ENCODE measurements around the gene PPP6R3.
"Not testable (repeated sequence)": the region's sequence is repeated elsewhere in the genome, so short reads cannot be mapped to it uniquely, and the experiment has no call there.

Gene PPP6R3

GRCh38 chr11:68424101-68424632, 36.4 kb upstream of the PPP6R3 start:
- peaks cover 42% of the 10 kb centered on the region for H3K36me3 ChIP-seq (ENCODE audit: insufficient read depth, low read length)
- no peak overlapping the region for H3K4me3 ChIP-seq (ENCODE audit: low read depth in 1 of 2, low read length in 2 of 2)
- no peak overlapping the region for H3K9ac ChIP-seq (ENCODE audit: low read length)
- H3K27me3 ChIP-seq (ENCODE audit: control insufficient read depth in 1 of 2, insufficient read depth in 2 of 2, low read length in 2 of 2) = no peaks in the 10 kb centered on the region
- H3K27ac ChIP-seq (ENCODE audit: low read depth, low read length) = no peak overlapping the region
- no peaks in the 10 kb centered on the region for H3K4me1 ChIP-seq (ENCODE audit: insufficient read depth, low read length)
- no peaks in the 10 kb centered on the region for H3K9me3 ChIP-seq (ENCODE audit: low read length)

GRCh38 chr11:68424981-68425865, 35.3 kb upstream of the PPP6R3 start:
- peaks cover 43% of the 10 kb centered on the region for H3K36me3 ChIP-seq (ENCODE audit: insufficient read depth, low read length)

GRCh38 chr11:68425866-68426380, 34.6 kb upstream of the PPP6R3 start:
- no peak overlapping the region for H3K9ac ChIP-seq (ENCODE audit: low read length)
- no peaks in the 10 kb centered on the region for H3K27me3 ChIP-seq (ENCODE audit: control insufficient read depth in 1 of 2, insufficient read depth in 2 of 2, low read length in 2 of 2)
- H3K9me3 ChIP-seq (ENCODE audit: low read length) = no peaks in the 10 kb centered on the region
- no peaks in the 10 kb centered on the region for H3K4me1 ChIP-seq (ENCODE audit: insufficient read depth, low read length)
- H3K27ac ChIP-seq (ENCODE audit: low read depth, low read length) = no peak overlapping the region
- H3K4me3 ChIP-seq (ENCODE audit: low read depth in 1 of 2, low read length in 2 of 2) = no peak overlapping the region
- peaks cover 42% of the 10 kb centered on the region for H3K36me3 ChIP-seq (ENCODE audit: insufficient read depth, low read length)

More at GRCh38 chr11:68424981-68425865, 35.3 kb upstream of the PPP6R3 start:
- H3K4me1 ChIP-seq (ENCODE audit: insufficient read depth, low read length) = no peaks in the 10 kb centered on the region
- H3K4me3 ChIP-seq (ENCODE audit: low read depth in 1 of 2, low read length in 2 of 2) = no peak overlapping the region
- H3K9me3 ChIP-seq (ENCODE audit: low read length) = no peaks in the 10 kb centered on the region
- H3K27me3 ChIP-seq (ENCODE audit: control insufficient read depth in 1 of 2, insufficient read depth in 2 of 2, low read length in 2 of 2) = no peaks in the 10 kb centered on the region
- H3K27ac ChIP-seq (ENCODE audit: low read depth, low read length) = no peak overlapping the region
- H3K9ac ChIP-seq (ENCODE audit: low read length) = no peak overlapping the region

GRCh38 chr11:68429661-68430060, 30.9 kb upstream of the PPP6R3 start:
- Histone ChIP-seq H3K9ac (ENCODE audit: low read length) (no peak overlapping the region), H3K9me3 (ENCODE audit: low read length) (no peaks in the 10 kb centered on the region), H3K36me3 (ENCODE audit: insufficient read depth, low read length) (peaks cover 64% of the 10 kb centered on the region), H3K27me3 (ENCODE audit: control insufficient read depth in 1 of 2, insufficient read depth in 2 of 2, low read length in 2 of 2) (no peaks in the 10 kb centered on the region), H3K4me3 (ENCODE audit: low read depth in 1 of 2, low read length in 2 of 2) (no peak overlapping the region), H3K27ac (ENCODE audit: low read depth, low read length) (no peak overlapping the region), H3K4me1 (ENCODE audit: insufficient read depth, low read length) (no peaks in the 10 kb centered on the region)

- no peaks in the 10 kb centered on the region for H3K9me3 ChIP-seq (ENCODE audit: low read length)
- no peak overlapping the region for H3K4me3 ChIP-seq (ENCODE audit: low read depth in 1 of 2, low read length in 2 of 2)
- peaks cover 65% of the 10 kb centered on the region for H3K36me3 ChIP-seq (ENCODE audit: insufficient read depth, low read length)
- H3K27ac ChIP-seq (ENCODE audit: low read depth, low read length) = no peak overlapping the region
- no peaks in the 10 kb centered on the region for H3K4me1 ChIP-seq (ENCODE audit: insufficient read depth, low read length)
- no peak overlapping the region for H3K9ac ChIP-seq (ENCODE audit: low read length)
- no peaks in the 10 kb centered on the region for H3K27me3 ChIP-seq (ENCODE audit: control insufficient read depth in 1 of 2, insufficient read depth in 2 of 2, low read length in 2 of 2)
These were observed 30.2 kb upstream of the PPP6R3 start for GRCh38 chr11:68430384-68430783.

- H3K9ac ChIP-seq (ENCODE audit: low read length) = no peak overlapping the region
- H3K4me3 ChIP-seq (ENCODE audit: low read depth in 1 of 2, low read length in 2 of 2) = no peak overlapping the region
- no peaks in the 10 kb centered on the region for H3K27me3 ChIP-seq (ENCODE audit: control insufficient read depth in 1 of 2, insufficient read depth in 2 of 2, low read length in 2 of 2)
- H3K9me3 ChIP-seq (ENCODE audit: low read length) = no peaks in the 10 kb centered on the region
- no peaks in the 10 kb centered on the region for H3K4me1 ChIP-seq (ENCODE audit: insufficient read depth, low read length)
- no peak overlapping the region for H3K27ac ChIP-seq (ENCODE audit: low read depth, low read length)
- peaks cover 63% of the 10 kb centered on the region for H3K36me3 ChIP-seq (ENCODE audit: insufficient read depth, low read length)
These were observed 29.8 kb upstream of the PPP6R3 start for GRCh38 chr11:68430801-68431200.

- Histone ChIP-seq H3K4me1 (ENCODE audit: insufficient read depth, low read length) (no peaks in the 10 kb centered on the region), H3K4me3 (ENCODE audit: low read depth in 1 of 2, low read length in 2 of 2) (no peak overlapping the region), H3K27me3 (ENCODE audit: control insufficient read depth in 1 of 2, insufficient read depth in 2 of 2, low read length in 2 of 2) (no peaks in the 10 kb centered on the region), H3K9me3 (ENCODE audit: low read length) (no peaks in the 10 kb centered on the region), H3K27ac (ENCODE audit: low read depth, low read length) (no peak overlapping the region), H3K36me3 (ENCODE audit: insufficient read depth, low read length) (peaks cover 64% of the 10 kb centered on the region), H3K9ac (ENCODE audit: low read length) (no peak overlapping the region)
These were observed 28.4 kb upstream of the PPP6R3 start for GRCh38 chr11:68431984-68432645.

- Histone ChIP-seq H3K4me3 (ENCODE audit: low read depth in 1 of 2, low read length in 2 of 2) (no peak overlapping the region), H3K4me1 (ENCODE audit: insufficient read depth, low read length) (no peaks in the 10 kb centered on the region), H3K9me3 (ENCODE audit: low read length) (no peaks in the 10 kb centered on the region), H3K36me3 (ENCODE audit: insufficient read depth, low read length) (peaks cover 71% of the 10 kb centered on the region), H3K27ac (ENCODE audit: low read depth, low read length) (no peak overlapping the region), H3K27me3 (ENCODE audit: control insufficient read depth in 1 of 2, insufficient read depth in 2 of 2, low read length in 2 of 2) (no peaks in the 10 kb centered on the region), H3K9ac (ENCODE audit: low read length) (no peak overlapping the region)
These were observed 27.7 kb upstream of the PPP6R3 start for GRCh38 chr11:68432874-68433273.

GRCh38 chr11:68433541-68433940, 27.0 kb upstream of the PPP6R3 start:
- H3K4me3 ChIP-seq (ENCODE audit: low read depth in 1 of 2, low read length in 2 of 2) = no peak overlapping the region
- no peak overlapping the region for H3K9ac ChIP-seq (ENCODE audit: low read length)
- no peaks in the 10 kb centered on the region for H3K27me3 ChIP-seq (ENCODE audit: control insufficient read depth in 1 of 2, insufficient read depth in 2 of 2, low read length in 2 of 2)
- peaks cover 70% of the 10 kb centered on the region for H3K36me3 ChIP-seq (ENCODE audit: insufficient read depth, low read length)
- H3K4me1 ChIP-seq (ENCODE audit: insufficient read depth, low read length) = no peaks in the 10 kb centered on the region
- no peaks in the 10 kb centered on the region for H3K9me3 ChIP-seq (ENCODE audit: low read length)
- H3K27ac ChIP-seq (ENCODE audit: low read depth, low read length) = no peak overlapping the region

GRCh38 chr11:68434159-68434558, 26.4 kb upstream of the PPP6R3 start:
- H3K9me3 ChIP-seq (ENCODE audit: low read length); H3K4me3 ChIP-seq (ENCODE audit: low read depth in 1 of 2, low read length in 2 of 2); H3K27me3 ChIP-seq (ENCODE audit: control insufficient read depth in 1 of 2, insufficient read depth in 2 of 2, low read length in 2 of 2); H3K27ac ChIP-seq (ENCODE audit: low read depth, low read length); H3K4me1 ChIP-seq (ENCODE audit: insufficient read depth, low read length); H3K9ac ChIP-seq (ENCODE audit: low read length): not testable (repeated sequence)
- H3K36me3 ChIP-seq (ENCODE audit: insufficient read depth, low read length) = peaks cover 76% of the 10 kb centered on the region

- Histone ChIP-seq H3K4me1 (ENCODE audit: insufficient read depth, low read length) (no peaks in the 10 kb centered on the region), H3K9me3 (ENCODE audit: low read length) (no peaks in the 10 kb centered on the region), H3K27me3 (ENCODE audit: control insufficient read depth in 1 of 2, insufficient read depth in 2 of 2, low read length in 2 of 2) (no peaks in the 10 kb centered on the region), H3K27ac (ENCODE audit: low read depth, low read length) (no peak overlapping the region), H3K4me3 (ENCODE audit: low read depth in 1 of 2, low read length in 2 of 2) (no peak overlapping the region), H3K36me3 (ENCODE audit: insufficient read depth, low read length) (peaks cover 79% of the 10 kb centered on the region), H3K9ac (ENCODE audit: low read length) (no peak overlapping the region)
These were observed 24.2 kb upstream of the PPP6R3 start for GRCh38 chr11:68436162-68436888.
